ENCODE data around the gene DGCR2.

The DGCR2 gene

GRCh38 chr22:19065298-19065859 lies 56.8 kb downstream of the DGCR2 start:
- no peaks in the 10 kb centered on the region for H3K9me3 ChIP-seq (ENCODE audit: insufficient read depth, low read length)
- H3K36me3 ChIP-seq (replicated peaks; ENCODE audit: low read depth, low read length), result peaks cover 38% of the 10 kb centered on the region
- H3K4me1 ChIP-seq (ENCODE audit: low read length), result no peaks in the 10 kb centered on the region
- no peak overlapping the region for H3K4me3 ChIP-seq (ENCODE audit: low read length)
- H3K27ac ChIP-seq (ENCODE audit: low read length), result no peak overlapping the region
- H3K79me2 ChIP-seq (ENCODE audit: low read length), result no peaks in the 10 kb centered on the region
- TF ChIP-seq EZH2phosphoT487 (IDR thresholded peaks at IDR 0.05; ENCODE audit: low read depth), result no peak
- TF ChIP-seq CTCF (IDR thresholded peaks at IDR 0.05; ENCODE audit: low read depth, low read length), result no peak
- H3K9ac ChIP-seq (ENCODE audit: low read length), result no peak overlapping the region
- H4K20me1 ChIP-seq (ENCODE audit: insufficient read depth, low read length), result no peaks in the 10 kb centered on the region
- H2AFZ ChIP-seq (ENCODE audit: low read depth, low read length), result no peak overlapping the region
- H3K4me2 ChIP-seq (ENCODE audit: low read length), result no peak overlapping the region
- H3K27me3 ChIP-seq (ENCODE audit: low read depth, low read length), result no peaks in the 10 kb centered on the region

- Histone ChIP-seq H3K9me3 (ENCODE audit: insufficient read depth, low read length) (no peaks in the 10 kb centered on the region), H3K79me2 (ENCODE audit: low read length) (no peaks in the 10 kb centered on the region), H3K9ac (ENCODE audit: low read length) (no peak overlapping the region), H2AFZ (ENCODE audit: low read depth, low read length) (no peak overlapping the region), H3K4me1 (ENCODE audit: low read length) (no peaks in the 10 kb centered on the region), H4K20me1 (ENCODE audit: insufficient read depth, low read length) (no peaks in the 10 kb centered on the region), H3K4me3 (ENCODE audit: low read length) (no peak overlapping the region), H3K27me3 (ENCODE audit: low read depth, low read length) (no peaks in the 10 kb centered on the region), H3K27ac (ENCODE audit: low read length) (no peak overlapping the region), H3K4me2 (ENCODE audit: low read length) (no peak overlapping the region), H3K36me3 (replicated peaks; ENCODE audit: low read depth, low read length) (peaks cover 31% of the 10 kb centered on the region)
- no peak for TF ChIP-seq CTCF (IDR thresholded peaks at IDR 0.05; ENCODE audit: low read depth, low read length)
- TF ChIP-seq EZH2phosphoT487 (IDR thresholded peaks at IDR 0.05; ENCODE audit: low read depth), result no peak
Measured at GRCh38 chr22:19064354-19065054, 57.7 kb downstream of the DGCR2 start.

- H3K27ac ChIP-seq (ENCODE audit: low read length), result no peak overlapping the region
- TF ChIP-seq CTCF (IDR thresholded peaks at IDR 0.05; ENCODE audit: low read depth, low read length), result no peak
- TF ChIP-seq EZH2phosphoT487 (IDR thresholded peaks at IDR 0.05; ENCODE audit: low read depth), result no peak
- H4K20me1 ChIP-seq (ENCODE audit: insufficient read depth, low read length), result no peaks in the 10 kb centered on the region
- no peaks in the 10 kb centered on the region for H3K27me3 ChIP-seq (ENCODE audit: low read depth, low read length)
- H3K4me1 ChIP-seq (ENCODE audit: low read length), result no peaks in the 10 kb centered on the region
- no peak overlapping the region for H2AFZ ChIP-seq (ENCODE audit: low read depth, low read length)
- H3K79me2 ChIP-seq (ENCODE audit: low read length), result no peaks in the 10 kb centered on the region
- H3K4me3 ChIP-seq (ENCODE audit: low read length), result no peak overlapping the region
- H3K9me3 ChIP-seq (ENCODE audit: insufficient read depth, low read length), result no peaks in the 10 kb centered on the region
- no peak overlapping the region for H3K4me2 ChIP-seq (ENCODE audit: low read length)
- no peak overlapping the region for H3K9ac ChIP-seq (ENCODE audit: low read length)
- H3K36me3 ChIP-seq (replicated peaks; ENCODE audit: low read depth, low read length), result peaks cover 33% of the 10 kb centered on the region
Measured at GRCh38 chr22:19063581-19064353, 58.4 kb downstream of the DGCR2 start.

- Histone ChIP-seq H2AFZ (ENCODE audit: low read depth, low read length) (no peak overlapping the region), H3K4me1 (ENCODE audit: low read length) (no peaks in the 10 kb centered on the region), H3K9ac (ENCODE audit: low read length) (no peak overlapping the region), H3K79me2 (ENCODE audit: low read length) (no peaks in the 10 kb centered on the region), H3K27me3 (ENCODE audit: low read depth, low read length) (no peaks in the 10 kb centered on the region), H3K27ac (ENCODE audit: low read length) (no peak overlapping the region), H4K20me1 (ENCODE audit: insufficient read depth, low read length) (no peaks in the 10 kb centered on the region), H3K9me3 (ENCODE audit: insufficient read depth, low read length) (no peaks in the 10 kb centered on the region), H3K4me2 (ENCODE audit: low read length) (no peak overlapping the region), H3K4me3 (ENCODE audit: low read length) (no peak overlapping the region), H3K36me3 (replicated peaks; ENCODE audit: low read depth, low read length) (peaks cover 37% of the 10 kb centered on the region)
- TF ChIP-seq EZH2phosphoT487 (IDR thresholded peaks at IDR 0.05; ENCODE audit: low read depth), result no peak
- TF ChIP-seq CTCF (IDR thresholded peaks at IDR 0.05; ENCODE audit: low read depth, low read length), result no peak
Measured at GRCh38 chr22:19062943-19063308, 59.3 kb downstream of the DGCR2 start.

Data from OCI-LY3 (cell line).